Measurements from ENCODE around the gene ZP2. TPM values are rescaled to one million over a fixed set of nuclear protein-coding genes. Genes with fewer than 3 reads are reported as not detected.

The ZP2 gene
- total and polyA plus RNA-seq, 4 donors: not detected

DNA sequence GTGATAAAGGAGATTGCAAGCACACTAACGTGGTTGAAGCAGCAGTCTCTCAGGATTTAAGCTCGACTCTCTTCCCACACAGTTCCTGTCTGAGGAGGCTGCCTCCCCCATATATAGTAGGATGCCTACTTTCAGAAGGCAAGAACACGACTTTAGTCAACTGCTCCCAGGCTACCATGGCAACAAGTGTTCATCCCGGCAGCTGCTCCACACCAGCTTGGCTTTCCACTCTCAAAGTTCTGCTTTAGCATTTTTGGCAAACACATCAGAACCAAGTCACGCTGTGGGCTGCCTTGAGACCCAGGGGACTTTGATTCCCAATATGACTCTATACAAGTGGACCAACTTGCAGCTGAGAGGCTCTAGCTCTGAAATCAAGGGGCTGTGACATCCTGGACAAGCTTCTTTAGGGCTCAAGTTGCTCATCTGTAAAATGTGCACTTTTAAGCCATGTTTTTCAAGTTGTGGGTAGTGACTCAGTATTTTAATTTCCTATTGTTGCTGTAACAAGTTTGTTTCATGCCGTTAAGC is 16.5 kb downstream of the ZP2 start:
- Histone ChIP-seq H3K27me3 (ENCODE audit: control insufficient read depth in 4 of 4, insufficient read depth in 4 of 4, low read length in 3 of 4) (no peaks in the 10 kb centered on the region), H3K9ac (ENCODE audit: low read depth in 1 of 2, low read length in 2 of 2) (no peak overlapping the region), H3K4me1 (ENCODE audit: control insufficient read depth in 4 of 4, insufficient read depth in 4 of 4, low read length in 3 of 4) (no peaks in the 10 kb centered on the region), H3K4me3 (ENCODE audit: low read depth in 1 of 3, low read length in 3 of 3) (no peak overlapping the region), H3K9me3 (ENCODE audit: control insufficient read depth in 4 of 4, low read length in 3 of 4) (no peaks in the 10 kb centered on the region), H3K36me3 (ENCODE audit: control insufficient read depth in 4 of 4, insufficient read depth in 3 of 4, low read depth in 1 of 4, low read length in 3 of 4) (no peaks in the 10 kb centered on the region), H3K27ac (ENCODE audit: low read depth in 1 of 2, low read length in 2 of 2) (no peak overlapping the region)
- WGBS: 73% methylated on average over 6 of the region's 6 CpGs
- TF ChIP-seq JUND (IDR thresholded peaks at IDR 0.05): no peak
- TF ChIP-seq, protein P1, sequence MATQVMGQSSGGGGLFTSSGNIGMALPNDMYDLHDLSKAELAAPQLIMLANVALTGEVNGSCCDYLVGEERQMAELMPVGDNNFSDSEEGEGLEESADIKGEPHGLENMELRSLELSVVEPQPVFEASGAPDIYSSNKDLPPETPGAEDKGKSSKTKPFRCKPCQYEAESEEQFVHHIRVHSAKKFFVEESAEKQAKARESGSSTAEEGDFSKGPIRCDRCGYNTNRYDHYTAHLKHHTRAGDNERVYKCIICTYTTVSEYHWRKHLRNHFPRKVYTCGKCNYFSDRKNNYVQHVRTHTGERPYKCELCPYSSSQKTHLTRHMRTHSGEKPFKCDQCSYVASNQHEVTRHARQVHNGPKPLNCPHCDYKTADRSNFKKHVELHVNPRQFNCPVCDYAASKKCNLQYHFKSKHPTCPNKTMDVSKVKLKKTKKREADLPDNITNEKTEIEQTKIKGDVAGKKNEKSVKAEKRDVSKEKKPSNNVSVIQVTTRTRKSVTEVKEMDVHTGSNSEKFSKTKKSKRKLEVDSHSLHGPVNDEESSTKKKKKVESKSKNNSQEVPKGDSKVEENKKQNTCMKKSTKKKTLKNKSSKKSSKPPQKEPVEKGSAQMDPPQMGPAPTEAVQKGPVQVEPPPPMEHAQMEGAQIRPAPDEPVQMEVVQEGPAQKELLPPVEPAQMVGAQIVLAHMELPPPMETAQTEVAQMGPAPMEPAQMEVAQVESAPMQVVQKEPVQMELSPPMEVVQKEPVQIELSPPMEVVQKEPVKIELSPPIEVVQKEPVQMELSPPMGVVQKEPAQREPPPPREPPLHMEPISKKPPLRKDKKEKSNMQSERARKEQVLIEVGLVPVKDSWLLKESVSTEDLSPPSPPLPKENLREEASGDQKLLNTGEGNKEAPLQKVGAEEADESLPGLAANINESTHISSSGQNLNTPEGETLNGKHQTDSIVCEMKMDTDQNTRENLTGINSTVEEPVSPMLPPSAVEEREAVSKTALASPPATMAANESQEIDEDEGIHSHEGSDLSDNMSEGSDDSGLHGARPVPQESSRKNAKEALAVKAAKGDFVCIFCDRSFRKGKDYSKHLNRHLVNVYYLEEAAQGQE (IDR thresholded peaks at IDR 0.05): no peak
- TF ChIP-seq RXRA (IDR thresholded peaks at IDR 0.05): no peak
- TF ChIP-seq, protein P2, sequence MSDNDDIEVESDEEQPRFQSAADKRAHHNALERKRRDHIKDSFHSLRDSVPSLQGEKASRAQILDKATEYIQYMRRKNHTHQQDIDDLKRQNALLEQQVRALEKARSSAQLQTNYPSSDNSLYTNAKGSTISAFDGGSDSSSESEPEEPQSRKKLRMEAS (IDR thresholded peaks at IDR 0.05): no peak
- no peak for TF ChIP-seq YY1 (IDR thresholded peaks at IDR 0.05)
- TF ChIP-seq, protein P3, sequence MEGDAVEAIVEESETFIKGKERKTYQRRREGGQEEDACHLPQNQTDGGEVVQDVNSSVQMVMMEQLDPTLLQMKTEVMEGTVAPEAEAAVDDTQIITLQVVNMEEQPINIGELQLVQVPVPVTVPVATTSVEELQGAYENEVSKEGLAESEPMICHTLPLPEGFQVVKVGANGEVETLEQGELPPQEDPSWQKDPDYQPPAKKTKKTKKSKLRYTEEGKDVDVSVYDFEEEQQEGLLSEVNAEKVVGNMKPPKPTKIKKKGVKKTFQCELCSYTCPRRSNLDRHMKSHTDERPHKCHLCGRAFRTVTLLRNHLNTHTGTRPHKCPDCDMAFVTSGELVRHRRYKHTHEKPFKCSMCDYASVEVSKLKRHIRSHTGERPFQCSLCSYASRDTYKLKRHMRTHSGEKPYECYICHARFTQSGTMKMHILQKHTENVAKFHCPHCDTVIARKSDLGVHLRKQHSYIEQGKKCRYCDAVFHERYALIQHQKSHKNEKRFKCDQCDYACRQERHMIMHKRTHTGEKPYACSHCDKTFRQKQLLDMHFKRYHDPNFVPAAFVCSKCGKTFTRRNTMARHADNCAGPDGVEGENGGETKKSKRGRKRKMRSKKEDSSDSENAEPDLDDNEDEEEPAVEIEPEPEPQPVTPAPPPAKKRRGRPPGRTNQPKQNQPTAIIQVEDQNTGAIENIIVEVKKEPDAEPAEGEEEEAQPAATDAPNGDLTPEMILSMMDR (IDR thresholded peaks at IDR 0.05; ENCODE audit: low read depth, low read length, missing input control): no peak
- no peak for TF ChIP-seq NR2F2 (IDR thresholded peaks at IDR 0.05)
- no peak for TF ChIP-seq FOXA1 (IDR thresholded peaks at IDR 0.05)
- TF ChIP-seq, protein P4, sequence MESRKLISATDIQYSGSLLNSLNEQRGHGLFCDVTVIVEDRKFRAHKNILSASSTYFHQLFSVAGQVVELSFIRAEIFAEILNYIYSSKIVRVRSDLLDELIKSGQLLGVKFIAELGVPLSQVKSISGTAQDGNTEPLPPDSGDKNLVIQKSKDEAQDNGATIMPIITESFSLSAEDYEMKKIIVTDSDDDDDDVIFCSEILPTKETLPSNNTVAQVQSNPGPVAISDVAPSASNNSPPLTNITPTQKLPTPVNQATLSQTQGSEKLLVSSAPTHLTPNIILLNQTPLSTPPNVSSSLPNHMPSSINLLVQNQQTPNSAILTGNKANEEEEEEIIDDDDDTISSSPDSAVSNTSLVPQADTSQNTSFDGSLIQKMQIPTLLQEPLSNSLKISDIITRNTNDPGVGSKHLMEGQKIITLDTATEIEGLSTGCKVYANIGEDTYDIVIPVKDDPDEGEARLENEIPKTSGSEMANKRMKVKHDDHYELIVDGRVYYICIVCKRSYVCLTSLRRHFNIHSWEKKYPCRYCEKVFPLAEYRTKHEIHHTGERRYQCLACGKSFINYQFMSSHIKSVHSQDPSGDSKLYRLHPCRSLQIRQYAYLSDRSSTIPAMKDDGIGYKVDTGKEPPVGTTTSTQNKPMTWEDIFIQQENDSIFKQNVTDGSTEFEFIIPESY (IDR thresholded peaks at IDR 0.05): no peak
- TF ChIP-seq RAD21 (IDR thresholded peaks at IDR 0.05): no peak
- no peak for TF ChIP-seq HNF4G (IDR thresholded peaks at IDR 0.05)
- TF ChIP-seq TAF1 (conservative IDR thresholded peaks at IDR 0.05): no peak
- TF ChIP-seq GABPA (IDR thresholded peaks at IDR 0.05 in 1 of 2, conservative IDR thresholded peaks at IDR 0.05 in 1 of 2): no peak
- TF ChIP-seq FOXA2 (IDR thresholded peaks at IDR 0.05): no peak
- no peak for TF ChIP-seq EGR1 (IDR thresholded peaks at IDR 0.05; ENCODE audit: low read depth in 2 of 2)
- TF ChIP-seq HNF4A (conservative IDR thresholded peaks at IDR 0.05): no peak
- DNase-seq (ENCODE audit: low spot score): no peak

DNA sequence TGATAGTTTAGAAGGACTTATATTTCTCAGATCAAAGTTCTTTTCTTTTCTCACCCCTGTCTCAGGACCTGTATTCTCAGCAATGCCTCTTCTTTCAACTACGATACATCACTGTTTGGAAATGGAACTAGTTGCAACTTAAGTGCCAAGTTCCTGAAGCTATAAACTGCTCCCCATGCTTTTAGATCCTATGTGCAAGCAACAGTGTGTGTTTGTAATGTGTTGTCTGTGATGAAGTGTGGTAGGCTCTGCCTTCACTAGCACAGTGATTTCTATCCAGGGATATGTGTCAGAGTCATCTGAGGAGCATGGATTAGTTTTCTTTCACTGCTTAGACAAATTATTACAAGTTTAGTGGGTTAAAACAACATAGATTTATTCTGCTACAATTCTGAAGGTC is 18.4 kb downstream of the ZP2 start:
- Histone ChIP-seq H3K9ac (ENCODE audit: low read depth in 1 of 2, low read length in 2 of 2) (no peak overlapping the region), H3K27ac (ENCODE audit: low read depth in 1 of 2, low read length in 2 of 2) (no peak overlapping the region), H3K9me3 (ENCODE audit: control insufficient read depth in 4 of 4, low read length in 3 of 4) (no peaks in the 10 kb centered on the region), H3K4me3 (ENCODE audit: low read depth in 1 of 3, low read length in 3 of 3) (no peak overlapping the region), H3K4me1 (ENCODE audit: control insufficient read depth in 4 of 4, insufficient read depth in 4 of 4, low read length in 3 of 4) (peaks cover 0 to 2% (median 0%) of the 10 kb centered on the region in 4 donors), H3K27me3 (ENCODE audit: control insufficient read depth in 4 of 4, insufficient read depth in 4 of 4, low read length in 3 of 4) (no peaks in the 10 kb centered on the region), H3K36me3 (ENCODE audit: control insufficient read depth in 4 of 4, insufficient read depth in 3 of 4, low read depth in 1 of 4, low read length in 3 of 4) (no peaks in the 10 kb centered on the region)
- 78% methylated on average over 1 of the region's 1 CpG for WGBS
- TF ChIP-seq HNF4G (IDR thresholded peaks at IDR 0.05) (no peak), SP1 (IDR thresholded peaks at IDR 0.05) (no peak), GABPA (IDR thresholded peaks at IDR 0.05 in 1 of 2, conservative IDR thresholded peaks at IDR 0.05 in 1 of 2) (no peak), NR2F2 (IDR thresholded peaks at IDR 0.05) (no peak), RXRA (IDR thresholded peaks at IDR 0.05) (no peak)
- TF ChIP-seq, protein P3 (IDR thresholded peaks at IDR 0.05; ENCODE audit: low read depth, low read length, missing input control): no peak
- DNase-seq (ENCODE audit: low spot score): no peak
